HEK293 (cell line): ENCODE measurements around the gene CDC73.

Experiments
- CTCF ChIA-PET: fragments of 350-600 bp; formaldehyde crosslinking; extraction: SDS; loops from one replicate; lab custom pipeline; 2021; ENCODE audit warnings: antibody characterized with exemption; lab: Yijun Ruan, JAX
- POLR2A ChIA-PET: fragments of 300-600 bp; formaldehyde crosslinking; extraction: SDS; loops from one replicate; lab custom pipeline; 2020; ENCODE audit warnings: antibody characterized with exemption, inconsistent platforms; lab: Yijun Ruan, JAX
- H3K27ac ChIP-seq: fragments of 200-500 bp; sonication (Bioruptor generic); 2 replicates; pipeline ENCODE4 v1.5.1; 2014; ENCODE audit warnings: low read depth, low read length, control low read depth, inconsistent platforms; ENCODE audit errors: extremely low read depth
- H3K36me3 ChIP-seq, 2 experiments: fragments of 200-500 bp in 1 of 2; sonication (Bioruptor generic) in 1 of 2; 1 replicate in 1 of 2; 2 replicates in 1 of 2; pipeline ENCODE4 v1.5.1; 2014 to 2017; ENCODE audit warnings: inconsistent platforms in 2 of 2, low read length in 2 of 2; ENCODE audit not compliant: control insufficient read depth in 2 of 2, insufficient read depth in 1 of 2
- H3K4me1 ChIP-seq: fragments of 200-500 bp; sonication (Bioruptor generic); 2 replicates; pipeline ENCODE4 v1.5.1; 2014; ENCODE audit warnings: mild to moderate bottlenecking, low read length, inconsistent platforms; ENCODE audit not compliant: control insufficient read depth, insufficient read depth
- H3K4me3 ChIP-seq: 2 replicates; pipeline ENCODE4 v1.5.1; 2011; ENCODE audit warnings: low read depth, mild to moderate bottlenecking, control low read depth, low read length, moderate library complexity
- H3K9me3 ChIP-seq: fragments of 200-500 bp; sonication (Bioruptor generic); 2 replicates; pipeline ENCODE4 v1.5.1; 2014; ENCODE audit warnings: low read depth, low read length, inconsistent platforms; ENCODE audit not compliant: control insufficient read depth, insufficient read depth
- BCL6B ChIP-seq: fragments of 450-650 bp; formaldehyde crosslinking; IDR thresholded peaks from 2 replicates; pipeline ENCODE4 v1.5.1; 2017; ENCODE audit warnings: missing biosample characterization, missing genetic modification characterization
- GLI2 ChIP-seq: fragments of 450-650 bp; formaldehyde crosslinking; IDR thresholded peaks from 2 replicates; pipeline ENCODE4; 2017; ENCODE audit warnings: missing biosample characterization, missing genetic modification characterization, low read depth, borderline replicate concordance
- IKZF3 ChIP-seq: fragments of 450-650 bp; IDR thresholded peaks from 2 replicates; pipeline ENCODE4 v1.5.0; 2018; ENCODE audit warnings: missing biosample characterization, mild to moderate bottlenecking, missing genetic modification characterization, moderate library complexity
- MEIS1 ChIP-seq: sonication (generic); formaldehyde crosslinking; IDR thresholded peaks from 2 replicates; pipeline ENCODE4 v1.8.1; 2022; ENCODE audit warnings: missing genetic modification reagents, mild to moderate bottlenecking, borderline replicate concordance
- OVOL3 ChIP-seq: fragments of 450-650 bp; formaldehyde crosslinking; IDR thresholded peaks from 2 replicates; pipeline ENCODE4 v1.5.1; 2016; ENCODE audit warnings: missing biosample characterization, missing genetic modification characterization
- PRDM1 ChIP-seq: fragments of 450-650 bp; formaldehyde crosslinking; IDR thresholded peaks from 2 replicates; pipeline ENCODE4; 2016; ENCODE audit warnings: missing biosample characterization, missing genetic modification characterization
- PRDM6 ChIP-seq: fragments of 450-650 bp; formaldehyde crosslinking; IDR thresholded peaks from 2 replicates; pipeline ENCODE4 v1.5.1; 2017; ENCODE audit warnings: missing biosample characterization, missing genetic modification characterization
- SCRT1 ChIP-seq: fragments of 450-650 bp; formaldehyde crosslinking; IDR thresholded peaks from 2 replicates; pipeline ENCODE4 v1.5.1; 2016; ENCODE audit warnings: missing biosample characterization, missing genetic modification characterization, borderline replicate concordance
- SCRT2 ChIP-seq: fragments of 450-650 bp; formaldehyde crosslinking; IDR thresholded peaks from 2 replicates; pipeline ENCODE4 v1.5.1; 2016; ENCODE audit warnings: missing biosample characterization, missing genetic modification characterization
- WT1 ChIP-seq: fragments of 450-650 bp; formaldehyde crosslinking; IDR thresholded peaks from 2 replicates; pipeline ENCODE4 v1.5.1; 2016; ENCODE audit warnings: missing biosample characterization, missing genetic modification characterization
- ZBTB6 ChIP-seq: fragments of 450-650 bp; formaldehyde crosslinking; IDR thresholded peaks from 2 replicates; pipeline ENCODE4 v1.5.1; 2017; ENCODE audit warnings: missing biosample characterization, missing genetic modification characterization
- ZBTB8A ChIP-seq: fragments of 450-650 bp; formaldehyde crosslinking; IDR thresholded peaks from 2 replicates; pipeline ENCODE4 v1.5.1; 2016; ENCODE audit warnings: missing biosample characterization, missing genetic modification characterization
- ZNF10 ChIP-seq: fragments of 450-650 bp; formaldehyde crosslinking; IDR thresholded peaks from 2 replicates; pipeline ENCODE4 v1.5.1; 2017; ENCODE audit warnings: missing biosample characterization, missing genetic modification characterization
- ZNF174 ChIP-seq: fragments of 450-650 bp; formaldehyde crosslinking; IDR thresholded peaks from 2 replicates; pipeline ENCODE4 v1.5.0; 2017; ENCODE audit warnings: missing biosample characterization, mild to moderate bottlenecking, missing genetic modification characterization
- ZNF175 ChIP-seq: fragments of 450-650 bp; formaldehyde crosslinking; IDR thresholded peaks from 2 replicates; pipeline ENCODE4 v1.5.1; 2016; ENCODE audit warnings: missing biosample characterization, missing genetic modification characterization
- ZNF211 ChIP-seq: fragments of 450-650 bp; formaldehyde crosslinking; IDR thresholded peaks from 2 replicates; pipeline ENCODE4 v1.5.1; 2016; ENCODE audit warnings: low read depth, missing biosample characterization, missing genetic modification characterization
- ZNF24 ChIP-seq: fragments of 450-650 bp; formaldehyde crosslinking; IDR thresholded peaks from 2 replicates; pipeline ENCODE4 v1.5.1; 2016; ENCODE audit warnings: missing biosample characterization, missing genetic modification characterization
- ZNF266 ChIP-seq: fragments of 450-650 bp; formaldehyde crosslinking; IDR thresholded peaks from 2 replicates; pipeline ENCODE4 v1.5.1; 2016; ENCODE audit warnings: missing biosample characterization, missing genetic modification characterization, low read depth
- ZNF324 ChIP-seq: fragments of 450-650 bp; formaldehyde crosslinking; IDR thresholded peaks from 2 replicates; pipeline ENCODE4 v1.5.1; 2016; ENCODE audit warnings: missing biosample characterization, missing genetic modification characterization
- ZNF488 ChIP-seq: fragments of 450-650 bp; formaldehyde crosslinking; IDR thresholded peaks from 2 replicates; pipeline ENCODE4 v1.5.1; 2016; ENCODE audit warnings: missing biosample characterization, missing genetic modification characterization
- ZNF501 ChIP-seq: fragments of 450-650 bp; formaldehyde crosslinking; IDR thresholded peaks from 2 replicates; pipeline ENCODE4 v1.5.1; 2016; ENCODE audit warnings: missing biosample characterization, missing genetic modification characterization
- ZNF585B ChIP-seq: fragments of 450-650 bp; formaldehyde crosslinking; IDR thresholded peaks from 2 replicates; pipeline ENCODE4 v1.5.1; 2016; ENCODE audit warnings: missing biosample characterization, missing genetic modification characterization
- ZNF596 ChIP-seq: fragments of 450-650 bp; IDR thresholded peaks from 2 replicates; pipeline ENCODE4 v1.5.0; 2018; ENCODE audit warnings: missing biosample characterization, mild to moderate bottlenecking, missing genetic modification characterization, moderate library complexity
- ZNF600 ChIP-seq: fragments of 450-650 bp; formaldehyde crosslinking; IDR thresholded peaks from 2 replicates; pipeline ENCODE4 v1.5.1; 2016; ENCODE audit warnings: missing biosample characterization, missing genetic modification characterization
- ZNF704 ChIP-seq: fragments of 450-650 bp; formaldehyde crosslinking; IDR thresholded peaks from 2 replicates; pipeline ENCODE4 v1.5.1; 2016; ENCODE audit warnings: missing biosample characterization, missing genetic modification characterization
- ZSCAN18 ChIP-seq: fragments of 450-650 bp; formaldehyde crosslinking; IDR thresholded peaks from 2 replicates; pipeline ENCODE4 v1.5.1; 2016; ENCODE audit warnings: missing biosample characterization, missing genetic modification characterization
- ZSCAN23 ChIP-seq: fragments of 450-650 bp; formaldehyde crosslinking; IDR thresholded peaks from 2 replicates; pipeline ENCODE4 v1.5.1; 2016; ENCODE audit warnings: missing biosample characterization, missing genetic modification characterization

The CDC73 gene

GRCh38 chr1:193120604-193121166, 1.1 kb upstream of the CDC73 start (continued):
- no peak for TF ChIP-seq ZBTB6 (tag by site-specific recombination)

- POLR2A ChIA-PET, result interaction anchor here (2.4 kb wide), 1 partner anchor 19 kb away, joined by 20 read pairs; the partner anchor contains the start of gene GLRX2
- peaks cover 20 to 25% of the 10 kb centered on the region in 2 experiments; a peak in 2 of 3 replicates for H3K36me3 ChIP-seq
- H3K9me3 ChIP-seq, result no peaks in the 10 kb centered on the region
- no peak overlapping the region for H3K4me3 ChIP-seq
- H3K4me1 ChIP-seq, result no peaks in the 10 kb centered on the region
- H3K27ac ChIP-seq, result no peak overlapping the region
- CTCF ChIA-PET, result interaction anchor here (0.7 to 1.5 kb wide), 3 partner anchors 53 to 125 kb away, joined by 3 to 6 read pairs (median 4); no protein-coding TSS in a partner anchor
- TF ChIP-seq SCRT2 (tag by site-specific recombination) (no peak), PRDM1 (tag by site-specific recombination) (peak; percentile 38; the same call in 1 of the 2 replicates), ZNF266 (tag by site-specific recombination) (no peak), WT1 (tag by site-specific recombination) (no peak), ZNF24 (tag by site-specific recombination) (no peak), ZNF596 (tag by site-specific recombination) (no peak), ZNF211 (tag by site-specific recombination) (no peak), PRDM6 (tag by site-specific recombination) (peak; percentile 41; the same call in 1 of the 2 replicates), ZNF324 (no peak), BCL6B (tag by site-specific recombination) (no peak), ZNF175 (tag by site-specific recombination) (no peak), GLI2 (tag by site-specific recombination) (no peak), ZBTB8A (tag by site-specific recombination) (no peak), IKZF3 (tag by site-specific recombination) (no peak), OVOL3 (tag by site-specific recombination) (no peak), ZSCAN18 (tag by site-specific recombination) (no peak), MEIS1 (CRISPR knock-in tag) (no peak)
Observed at GRCh38 chr1:193123751-193124150, 1.9 kb downstream of the CDC73 start.

GRCh38 chr1:193125369-193125768, 3.5 kb downstream of the CDC73 start:
- H3K4me1 ChIP-seq, result no peaks in the 10 kb centered on the region
- H3K27ac ChIP-seq, result no peak overlapping the region
- peaks cover 32 to 35% of the 10 kb centered on the region in 2 experiments for H3K36me3 ChIP-seq
- H3K9me3 ChIP-seq, result no peaks in the 10 kb centered on the region
- CTCF ChIA-PET, result no interaction called here
- POLR2A ChIA-PET, result no interaction called here
- no peak overlapping the region for H3K4me3 ChIP-seq
- TF ChIP-seq ZNF585B (tag by site-specific recombination) (no peak), GLI2 (tag by site-specific recombination) (no peak), ZNF704 (no peak), ZSCAN23 (tag by site-specific recombination) (no peak), ZNF600 (tag by site-specific recombination) (no peak), PRDM1 (tag by site-specific recombination) (no peak), ZNF501 (tag by site-specific recombination) (no peak), ZNF174 (tag by site-specific recombination) (no peak), SCRT2 (tag by site-specific recombination) (no peak), SCRT1 (tag by site-specific recombination) (no peak), ZNF488 (no peak), ZNF10 (tag by site-specific recombination) (no peak)
